Progenitor cell of endocrine pancreas (in vitro differentiated cells): ENCODE measurements around the gene RAD51B. TPM values are rescaled to one million over a fixed set of nuclear protein-coding genes. Genes with fewer than 3 reads are reported as not detected.
"Not testable (repeated sequence)": the region's sequence is repeated elsewhere in the genome, so short reads cannot be mapped to it uniquely, and the experiment has no call there.

ENCODE experiments used
- DNase-seq: peaks from one replicate; pipeline ENCODE4 v3.0.0; 2021; ENCODE audit warnings: low spot score; ENCODE audit not compliant: unreplicated experiment
- H3K27ac Mint-ChIP-seq: 2 replicates; pipeline ENCODE4 v1.8.0; 2021; ENCODE audit warnings: mild to moderate bottlenecking, moderate library complexity, mixed read lengths
- H3K27me3 Mint-ChIP-seq: 2 replicates; pipeline ENCODE4 v1.8.0; 2021; ENCODE audit warnings: mixed read lengths
- H3K36me3 Mint-ChIP-seq: 2 replicates; pipeline ENCODE4 v1.8.0; 2022; ENCODE audit warnings: mixed read lengths; ENCODE audit not compliant: insufficient read depth
- H3K4me1 Mint-ChIP-seq: 2 replicates; pipeline ENCODE4 v1.8.0; 2021; ENCODE audit warnings: low read depth, mixed read lengths
- H3K4me3 Mint-ChIP-seq: 2 replicates; pipeline ENCODE4 v1.8.0; 2021; ENCODE audit warnings: low read depth, mild to moderate bottlenecking, moderate library complexity, mixed read lengths
- H3K9me3 Mint-ChIP-seq: 2 replicates; pipeline ENCODE4 v1.8.0; 2021; ENCODE audit warnings: low read depth, mixed read lengths
- CTCF ChIP-seq: fragments of 200-600 bp; sonication (generic); IDR thresholded peaks from one replicate; pipeline ENCODE4 v1.5.0; 2021; ENCODE audit warnings: antibody characterized with exemption, mild to moderate bottlenecking; ENCODE audit not compliant: unreplicated experiment
- total RNA-seq: library from RNA; stranded (reverse); gene quantifications from 2 replicates; pipeline ENCODE4 v1.2.1, GENCODE V29; 2021

The RAD51B gene
- total RNA-seq, 1 donor from 2014 or later: 24.7 TPM

- H3K27me3 Mint-ChIP-seq: no peaks in the 10 kb centered on the region
- H3K27ac Mint-ChIP-seq: peak overlapping the region; percentile 53
- DNase-seq: no peak
- peaks cover 60% of the 10 kb centered on the region for H3K4me1 Mint-ChIP-seq
- no peak for TF ChIP-seq CTCF
- H3K4me3 Mint-ChIP-seq: no peak overlapping the region
- H3K9me3 Mint-ChIP-seq: no peaks in the 10 kb centered on the region
- H3K36me3 Mint-ChIP-seq: no peaks in the 10 kb centered on the region
Observed at GRCh38 chr14:68255693-68256178, 436.2 kb downstream of the RAD51B start.

GRCh38 chr14:68257969-68258368 is 438.4 kb downstream of the RAD51B start:
- no peak for TF ChIP-seq CTCF
- H3K27ac Mint-ChIP-seq: no peak overlapping the region
- no peaks in the 10 kb centered on the region for H3K9me3 Mint-ChIP-seq
- H3K36me3 Mint-ChIP-seq: no peaks in the 10 kb centered on the region
- H3K4me3 Mint-ChIP-seq: no peak overlapping the region
- peaks cover 57% of the 10 kb centered on the region for H3K4me1 Mint-ChIP-seq
- no peak for DNase-seq
- H3K27me3 Mint-ChIP-seq: no peaks in the 10 kb centered on the region

DNA sequence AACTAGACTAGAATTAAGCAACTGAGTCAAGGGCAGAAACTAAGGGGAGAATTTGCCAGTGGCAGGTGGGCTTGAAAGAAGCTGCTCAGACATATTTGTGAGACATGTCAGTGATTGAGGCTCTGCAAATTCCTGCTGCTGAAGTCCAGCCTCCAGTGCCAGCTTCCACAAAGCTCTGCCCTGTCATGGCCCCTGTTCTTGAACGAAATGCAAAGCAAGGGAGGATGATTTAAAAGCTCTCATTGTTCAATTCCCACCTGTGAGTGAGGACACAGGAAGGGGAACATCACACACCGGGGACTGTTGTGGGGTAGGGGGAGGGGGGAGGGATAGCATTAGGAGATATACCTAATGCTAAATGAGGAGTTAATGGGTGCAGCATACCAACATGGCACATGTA is 439.4 kb downstream of the RAD51B start:
- not testable (repeated sequence) for H3K27me3 Mint-ChIP-seq, H3K9me3 Mint-ChIP-seq, DNase-seq, H3K4me3 Mint-ChIP-seq, H3K36me3 Mint-ChIP-seq, H3K27ac Mint-ChIP-seq
- peaks cover 55% of the 10 kb centered on the region for H3K4me1 Mint-ChIP-seq

DNA sequence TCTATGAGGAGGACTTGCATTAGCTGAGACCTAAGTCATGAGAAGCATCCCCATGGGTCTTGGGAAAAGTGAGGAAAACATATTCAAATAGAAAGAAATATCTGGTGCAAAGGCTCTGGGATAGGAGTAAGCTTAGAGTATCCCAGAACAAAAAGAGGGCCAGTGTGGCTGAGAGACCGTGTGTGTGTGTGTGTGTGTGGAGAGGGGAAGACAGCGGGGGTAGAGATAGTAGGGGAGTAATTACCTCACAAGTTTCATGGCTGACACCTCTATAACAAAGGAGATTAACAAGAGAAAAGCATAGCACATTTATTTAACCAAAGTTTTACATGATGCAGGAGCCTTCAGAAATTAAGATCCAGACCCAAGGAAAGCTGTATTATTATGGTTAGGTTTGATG is 440.5 kb downstream of the RAD51B start:
- H3K4me3 Mint-ChIP-seq: no peak overlapping the region
- peak overlapping the region; percentile 23 for H3K27ac Mint-ChIP-seq
- DNase-seq: no peak
- H3K27me3 Mint-ChIP-seq: no peaks in the 10 kb centered on the region
- peaks cover 49% of the 10 kb centered on the region for H3K4me1 Mint-ChIP-seq
- H3K9me3 Mint-ChIP-seq: no peaks in the 10 kb centered on the region
- TF ChIP-seq CTCF: no peak
- no peaks in the 10 kb centered on the region for H3K36me3 Mint-ChIP-seq

DNA sequence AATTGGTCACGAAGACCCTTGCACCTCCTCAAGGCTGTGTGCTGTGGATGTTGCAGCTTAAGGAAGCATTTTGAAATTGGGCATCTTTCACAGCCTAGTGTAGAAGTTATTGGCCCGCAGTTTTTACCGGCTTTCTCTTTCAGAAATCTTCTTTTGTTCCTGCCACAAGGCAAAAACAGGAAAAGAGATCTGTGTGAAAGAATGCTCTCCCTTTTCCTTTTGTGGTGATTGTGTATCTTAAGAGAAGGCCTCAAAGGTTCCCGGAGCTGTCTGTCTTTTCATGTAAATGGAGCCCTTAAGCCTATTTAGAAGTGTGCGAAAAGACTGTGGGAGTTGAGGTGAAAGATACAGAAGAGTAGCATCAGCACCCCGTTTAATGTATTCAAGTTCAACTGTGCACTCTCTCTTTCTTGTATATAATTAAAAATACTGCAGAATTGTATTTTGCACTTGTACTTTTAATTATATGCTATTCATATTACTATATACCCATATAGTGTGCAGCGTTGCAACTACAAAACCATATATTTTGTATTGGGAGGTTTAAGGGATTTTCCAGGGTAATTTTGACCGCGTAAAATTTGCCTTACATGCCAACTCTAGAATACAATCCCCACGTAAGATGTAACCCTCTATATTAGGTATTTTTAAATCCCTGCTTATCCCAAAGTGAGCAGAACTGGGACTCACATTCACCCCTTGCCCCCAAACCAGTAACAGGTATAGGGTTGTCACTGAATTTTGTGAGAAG is 441.7 kb downstream of the RAD51B start:
- H3K4me1 Mint-ChIP-seq: peaks cover 37% of the 10 kb centered on the region

More for the DNA sequence above, 441.7 kb downstream of the RAD51B start:
- no peak for TF ChIP-seq CTCF
- no peaks in the 10 kb centered on the region for H3K9me3 Mint-ChIP-seq
- H3K27ac Mint-ChIP-seq: no peak overlapping the region
- no peak for DNase-seq
- no peaks in the 10 kb centered on the region for H3K27me3 Mint-ChIP-seq
- no peak overlapping the region for H3K4me3 Mint-ChIP-seq
- H3K36me3 Mint-ChIP-seq: no peaks in the 10 kb centered on the region
